Cardiac fibroblast (primary cell): ENCODE results near the gene PTPRCAP.
"Not testable (repeated sequence)": the region's sequence is repeated elsewhere in the genome, so short reads cannot be mapped to it uniquely, and the experiment has no call there.

Source experiments
- DNase-seq, 2 donors: peaks; one replicate each; pipeline versions ENCODE4 v3.0.0 to v3.0.0-alpha.2; 2010; ENCODE audit warnings: low read depth in 2 of 2
- H3K4me3 ChIP-seq, 2 donors: replicated peaks in 1 of 2; 1 replicate in 1 of 2; 2 replicates in 1 of 2; pipeline ENCODE4 v1.5.1; 2011; ENCODE audit warnings: low read depth in 2 of 2, low read length in 2 of 2, mild to moderate bottlenecking in 2 of 2, moderate library complexity in 1 of 2
- CTCF ChIP-seq: IDR thresholded peaks from one replicate; pipeline ENCODE4 v1.5.1; 2011; ENCODE audit warnings: low read depth, mild to moderate bottlenecking, low read length, inconsistent platforms

Gene PTPRCAP

GRCh38 chr11:67437082-67437808, at the start of gene PTPRCAP:
TSS of gene PTPRCAP (minus strand) at chr11:67437682. CDS start at chr11:67437619, 63 bp downstream.
- no peak for DNase-seq
- no peak for TF ChIP-seq CTCF
- H3K4me3 ChIP-seq = no peak within 1 kb of the TSS

GRCh38 chr11:67486481-67487195, 49.2 kb upstream of the PTPRCAP start:
- no peak for TF ChIP-seq CTCF
- no peak for DNase-seq
- no peak overlapping the region for H3K4me3 ChIP-seq

GRCh38 chr11:67485873-67486361, 48.4 kb upstream of the PTPRCAP start:
- DNase-seq, H3K4me3 ChIP-seq: not testable (repeated sequence)

- no peak overlapping the region for H3K4me3 ChIP-seq
- no peak for TF ChIP-seq CTCF
- no peak for DNase-seq
Observed at GRCh38 chr11:67484847-67485311, 47.4 kb upstream of the PTPRCAP start.

GRCh38 chr11:67483831-67484665, 46.6 kb upstream of the PTPRCAP start:
- DNase-seq = no peak
- peak overlapping the region in 1 of 2 donors; percentile 66 for H3K4me3 ChIP-seq
- no peak for TF ChIP-seq CTCF

GRCh38 chr11:67482827-67483798, 45.6 kb upstream of the PTPRCAP start, which contains the start of gene AIP:
TSS of gene AIP (plus strand) at chr11:67483026. CDS start at chr11:67483159, 133 bp downstream.
- TF ChIP-seq CTCF = peak; percentile 29
- peak; percentile 98 to 99 for DNase-seq
- peak within 1 kb of the TSS; percentile 66 to 68 for H3K4me3 ChIP-seq
